CD1c-positive myeloid dendritic cell (primary cell): Measurements from ENCODE around the gene TIPIN.
"Not testable (repeated sequence)": the region's sequence is repeated elsewhere in the genome, so short reads cannot be mapped to it uniquely, and the experiment has no call there.

Source experiments
- DNase-seq: peaks from one replicate; pipeline ENCODE4 v3.0.0-alpha.2; 2016; ENCODE audit errors: extremely low spot score

The TIPIN gene

GRCh38 chr15:66356359-66357236 is at the start of gene TIPIN:
Gene TIPIN (minus strand): TSS chr15:66356685. CDS start chr15:66352947, 3,738 bp downstream.
- DNase-seq = peak; percentile 98

- no peak for DNase-seq
Observed at GRCh38 chr15:66405615-66406014, 49.1 kb upstream of the TIPIN start.

GRCh38 chr15:66405007-66405406 is 48.5 kb upstream of the TIPIN start:
- DNase-seq = no peak

GRCh38 chr15:66404532-66404931 is 48.0 kb upstream of the TIPIN start:
- DNase-seq = peak; percentile 30

GRCh38 chr15:66404122-66404521 is 47.6 kb upstream of the TIPIN start:
- no peak for DNase-seq

GRCh38 chr15:66403323-66403722 is 46.8 kb upstream of the TIPIN start:
- no peak for DNase-seq

- no peak for DNase-seq
Observed at GRCh38 chr15:66402761-66403284, 46.3 kb upstream of the TIPIN start.

GRCh38 chr15:66401130-66402021 is 44.9 kb upstream of the TIPIN start:
- DNase-seq = no peak

GRCh38 chr15:66400351-66400774 is 43.9 kb upstream of the TIPIN start:
- DNase-seq = no peak

- DNase-seq = no peak
Observed at GRCh38 chr15:66399276-66399675, 42.8 kb upstream of the TIPIN start.

- DNase-seq = no peak
Observed at GRCh38 chr15:66394915-66395314, 38.4 kb upstream of the TIPIN start.

- DNase-seq = no peak
Observed at GRCh38 chr15:66394472-66394871, 38.0 kb upstream of the TIPIN start.

- DNase-seq = not testable (repeated sequence)
Observed at GRCh38 chr15:66393037-66393436, 36.6 kb upstream of the TIPIN start.

- DNase-seq = peak; percentile 69
Observed at GRCh38 chr15:66390678-66391077, 34.2 kb upstream of the TIPIN start.

- DNase-seq = no peak
Observed at GRCh38 chr15:66389859-66390381, 33.4 kb upstream of the TIPIN start.

GRCh38 chr15:66389098-66389858 is 32.8 kb upstream of the TIPIN start:
- DNase-seq = no peak

GRCh38 chr15:66388576-66388975 is 32.1 kb upstream of the TIPIN start:
- no peak for DNase-seq

GRCh38 chr15:66388043-66388363 is 31.5 kb upstream of the TIPIN start:
- DNase-seq = no peak

- DNase-seq = peak; percentile 61
Observed at GRCh38 chr15:66387163-66388042, 30.9 kb upstream of the TIPIN start.
